Liver (tissue), 9 donors: Measurements from ENCODE around the gene EOGT. TPM values are rescaled to one million over a fixed set of nuclear protein-coding genes. Genes with fewer than 3 reads are reported as not detected.

Source experiments
- DNase-seq: peaks from one replicate; pipeline ENCODE4 v3.0.0-alpha.2; 2017; ENCODE audit warnings: low spot score
- H3K27ac ChIP-seq, 2 donors: one replicate each; pipeline ENCODE4 v1.7.0; 2013; ENCODE audit warnings: inconsistent platforms in 2 of 2, low read length in 2 of 2, control low read depth in 1 of 2, low read depth in 1 of 2, mild to moderate bottlenecking in 1 of 2
- H3K27me3 ChIP-seq, 4 donors: one replicate each; pipeline versions ENCODE4 v1.6.1 to v1.7.0; 2013; ENCODE audit warnings: low read length in 3 of 4, inconsistent platforms in 1 of 4, mild to moderate bottlenecking in 1 of 4, moderate library complexity in 1 of 4; ENCODE audit not compliant: control insufficient read depth in 4 of 4, insufficient read depth in 4 of 4
- H3K36me3 ChIP-seq, 4 donors: one replicate each; pipeline versions ENCODE4 v1.6.1 to v1.7.0; 2013; ENCODE audit warnings: low read length in 3 of 4, mild to moderate bottlenecking in 3 of 4, low read depth in 1 of 4, moderate library complexity in 1 of 4; ENCODE audit not compliant: control insufficient read depth in 4 of 4, insufficient read depth in 3 of 4
- H3K4me1 ChIP-seq, 4 donors: one replicate each; pipeline versions ENCODE4 v1.6.1 to v1.7.0; 2013; ENCODE audit warnings: low read length in 3 of 4, mild to moderate bottlenecking in 3 of 4, moderate library complexity in 1 of 4; ENCODE audit not compliant: control insufficient read depth in 4 of 4, insufficient read depth in 4 of 4
- H3K4me3 ChIP-seq, 3 donors: one replicate each; pipeline versions ENCODE4 v1.6.1 to v1.7.0; 2013; ENCODE audit warnings: low read length in 3 of 3, control low read depth in 1 of 3, low read depth in 1 of 3, mild to moderate bottlenecking in 1 of 3
- H3K9ac ChIP-seq, 2 donors: one replicate each; pipeline ENCODE4 v1.7.0; 2013; ENCODE audit warnings: low read length in 2 of 2, mild to moderate bottlenecking in 2 of 2, moderate library complexity in 2 of 2, control low read depth in 1 of 2, low read depth in 1 of 2
- H3K9me3 ChIP-seq, 4 donors: one replicate each; pipeline versions ENCODE4 v1.6.1 to v1.7.0; 2013; ENCODE audit warnings: low read length in 3 of 4; ENCODE audit not compliant: control insufficient read depth in 4 of 4
- EGR1 ChIP-seq, 2 donors: IDR thresholded peaks; 2 replicates each; pipeline ENCODE4 v1.6.1; 2016 to 2018; ENCODE audit warnings: antibody characterized with exemption in 2 of 2, low read depth in 2 of 2
- FOXA1 ChIP-seq: IDR thresholded peaks from 2 replicates; pipeline ENCODE4 v1.6.1; 2016; ENCODE audit warnings: antibody characterized with exemption
- FOXA2 ChIP-seq: IDR thresholded peaks from 2 replicates; pipeline ENCODE4 v1.6.1; 2016; ENCODE audit warnings: antibody characterized with exemption
- GABPA ChIP-seq, 2 donors: IDR thresholded peaks in 1 of 2; conservative IDR thresholded peaks in 1 of 2; 2 replicates each; pipeline ENCODE4 v1.6.1; 2016; ENCODE audit warnings: antibody characterized with exemption in 2 of 2, mild to moderate bottlenecking in 1 of 2, moderate library complexity in 1 of 2
- HNF4A ChIP-seq, 2 donors: conservative IDR thresholded peaks; 2 replicates each; pipeline ENCODE4 v1.6.1; 2016; ENCODE audit warnings: antibody characterized with exemption in 2 of 2, mild to moderate bottlenecking in 2 of 2
- HNF4G ChIP-seq: IDR thresholded peaks from 2 replicates; pipeline ENCODE4 v1.6.1; 2016; ENCODE audit warnings: antibody characterized with exemption
- JUND ChIP-seq, 2 donors: IDR thresholded peaks; 2 replicates each; pipeline ENCODE4 v1.6.1; 2016; ENCODE audit warnings: antibody characterized with exemption in 2 of 2
- NR2F2 ChIP-seq: IDR thresholded peaks from 2 replicates; pipeline ENCODE4 v1.6.1; 2016; ENCODE audit warnings: antibody characterized with exemption
- RAD21 ChIP-seq, 2 donors: IDR thresholded peaks; 2 replicates each; pipeline ENCODE4 v1.6.1; 2016; ENCODE audit warnings: antibody characterized with exemption in 2 of 2, mild to moderate bottlenecking in 2 of 2
- RXRA ChIP-seq, 2 donors: IDR thresholded peaks; 2 replicates each; pipeline ENCODE4 v1.6.1; 2017 to 2018; ENCODE audit warnings: antibody characterized with exemption in 2 of 2, mild to moderate bottlenecking in 1 of 2
- SP1 ChIP-seq: IDR thresholded peaks from 2 replicates; pipeline ENCODE4 v1.6.1; 2018; ENCODE audit warnings: antibody characterized with exemption, mild to moderate bottlenecking
- TAF1 ChIP-seq: conservative IDR thresholded peaks from 2 replicates; pipeline ENCODE4 v1.6.1; 2016; ENCODE audit warnings: antibody characterized with exemption, mild to moderate bottlenecking
- YY1 ChIP-seq: IDR thresholded peaks from 2 replicates; pipeline ENCODE4 v1.6.1; 2016; ENCODE audit warnings: antibody characterized with exemption, mild to moderate bottlenecking
- ZBTB33 ChIP-seq: IDR thresholded peaks from 2 replicates; pipeline ENCODE4 v1.6.1; 2016; ENCODE audit warnings: antibody characterized with exemption
- WGBS: extraction: QIAGEN DNeasy Blood & Tissue Kit; methylation state at CpG from one replicate; pipeline ENCODE4 v1.1.7; 2013; 5-methylcytosine and 5-hydroxymethylcytosine counted together
- polyA plus RNA-seq, 2 donors: library from polyadenylated mRNA; stranded (reverse) in 1 of 2; unstranded in 1 of 2; fragments of 200-250 nt in 1 of 2; fragments of >200 nt in 1 of 2; fragmentation: Nextera tagmentation in 1 of 2; extraction: Ambion mirVana in 1 of 2; gene quantifications; one replicate each; pipeline versions ENCODE4 v1.2.1 to v1.2.3, GENCODE V29; 2013 to 2015
- total RNA-seq, 2 donors: library from RNA; depleted of rRNA; stranded (reverse); fragments of >200 nt; gene quantifications; one replicate each; pipeline ENCODE4 v1.2.3, GENCODE V29; 2014
- TF ChIP-seq, protein P1 (sequence below): IDR thresholded peaks from 2 replicates; pipeline ENCODE4 v1.6.1; 2016; ENCODE audit warnings: antibody characterized with exemption
- TF ChIP-seq, protein P2 (sequence below): IDR thresholded peaks from 2 replicates; pipeline ENCODE4 v1.6.1; 2016; ENCODE audit warnings: antibody characterized with exemption, mild to moderate bottlenecking
- TF ChIP-seq, protein P3 (sequence below): IDR thresholded peaks from 2 replicates; pipeline ENCODE4 v1.6.1; 2016; ENCODE audit warnings: antibody characterized with exemption
- donor health status: healthy.
- donor health status: healthy.
- donor health status: healthy.
- donor health status: healthy.
- donor health status: healthy.

EOGT gene
- total and polyA plus RNA-seq, 4 donors: 2.6 to 7.5 (median 5.1) TPM

DNA sequence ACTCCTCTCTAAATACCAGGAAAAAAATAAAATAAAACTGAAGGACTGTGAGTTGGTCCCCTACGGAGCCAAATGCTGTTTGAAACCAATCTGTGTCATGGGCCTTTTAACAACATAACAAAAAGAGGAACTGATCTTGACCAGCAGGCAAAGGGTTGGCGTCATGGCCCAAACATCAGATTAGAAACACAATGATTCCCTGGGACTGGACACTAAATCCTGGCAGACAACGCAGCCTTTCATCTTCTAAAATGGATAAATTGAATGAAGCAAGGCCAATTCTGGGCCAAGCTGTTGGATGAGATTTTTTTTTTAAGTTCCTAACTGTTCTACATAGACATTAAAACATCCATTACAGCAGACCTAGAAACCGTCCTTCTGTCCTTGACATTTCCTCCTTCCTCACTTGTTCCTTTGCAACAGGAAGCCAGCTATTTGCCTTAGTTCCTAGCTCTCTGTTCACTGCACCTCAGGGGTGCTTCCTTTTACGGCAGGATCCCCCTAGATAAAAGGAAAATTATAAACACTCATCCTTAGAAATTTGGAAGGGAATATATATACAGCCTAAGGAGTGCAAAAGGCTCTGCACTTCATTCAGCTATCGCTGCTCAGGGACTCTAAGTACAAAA is 59.6 kb downstream of the EOGT start:
- peaks cover 0 to 5% (median 0%) of the 10 kb centered on the region in 4 donors for H3K27me3 ChIP-seq
- no peak for TF ChIP-seq TAF1
- TF ChIP-seq FOXA2: no peak
- DNase-seq: no peak
- WGBS: 75% methylated on average over 6 of the region's 6 CpGs
- no peaks in the 10 kb centered on the region for H3K4me1 ChIP-seq
- H3K9ac ChIP-seq: no peak overlapping the region
- no peaks in the 10 kb centered on the region for H3K9me3 ChIP-seq
- H3K27ac ChIP-seq: no peak overlapping the region
- H3K36me3 ChIP-seq: no peaks in the 10 kb centered on the region
- H3K4me3 ChIP-seq: no peak overlapping the region

GRCh38 chr3:68945225-68945624 is 68.3 kb downstream of the EOGT start:
- no peak overlapping the region for H3K4me3 ChIP-seq
- H3K9me3 ChIP-seq: no peaks in the 10 kb centered on the region
- peaks cover 0 to 3% (median 0%) of the 10 kb centered on the region in 4 donors for H3K4me1 ChIP-seq
- H3K27me3 ChIP-seq: peaks cover 0 to 5% (median 0%) of the 10 kb centered on the region in 4 donors
- WGBS: 94% methylated on average over 1 of the region's 1 CpG
- TF ChIP-seq EGR1 (IDR thresholded peaks at IDR 0.05; ENCODE audit: low read depth in 2 of 2): no peak
- TF ChIP-seq FOXA2: no peak
- TF ChIP-seq FOXA1: no peak
- H3K9ac ChIP-seq: no peak overlapping the region
- no peak for DNase-seq
- no peak overlapping the region for H3K27ac ChIP-seq
- H3K36me3 ChIP-seq: no peaks in the 10 kb centered on the region

DNA sequence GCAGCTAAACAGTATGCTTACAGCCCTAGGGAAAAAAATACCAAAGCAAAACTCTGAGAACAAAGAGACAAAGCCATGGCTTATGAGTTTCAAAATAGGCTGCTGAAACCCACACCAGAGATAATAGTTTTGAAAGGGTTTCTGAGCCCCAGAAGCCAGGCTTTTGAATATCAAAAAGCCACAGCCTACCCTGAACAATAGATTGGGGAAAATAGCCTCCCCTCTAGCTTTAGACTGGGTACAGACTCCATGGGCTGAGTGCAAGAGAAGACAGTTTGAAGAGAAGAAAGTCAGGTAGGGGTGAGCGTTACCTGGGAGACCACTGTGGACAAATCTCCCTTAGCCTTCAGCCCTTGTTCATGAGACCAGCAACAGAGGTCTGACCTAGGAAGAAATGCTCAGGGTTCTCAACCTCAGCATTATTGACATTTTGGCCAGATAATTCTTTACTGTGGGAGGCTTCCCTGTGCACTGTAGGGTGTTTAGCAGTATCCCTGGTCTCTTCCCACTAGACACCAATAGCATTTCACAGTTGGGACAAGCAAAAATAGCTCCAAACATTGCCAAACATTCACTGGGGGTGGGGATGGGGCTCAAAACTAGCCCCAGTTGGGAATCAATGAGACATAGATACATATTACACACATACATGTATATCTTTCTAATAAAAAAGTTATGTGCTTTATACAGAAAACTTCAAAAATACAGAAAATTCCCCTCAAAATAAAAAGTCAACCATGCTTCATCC is 69.6 kb downstream of the EOGT start:
- Histone ChIP-seq H3K4me1 (peaks cover 0 to 3% (median 0%) of the 10 kb centered on the region in 4 donors), H3K9me3 (no peaks in the 10 kb centered on the region), H3K27ac (no peak overlapping the region), H3K36me3 (no peaks in the 10 kb centered on the region), H3K4me3 (no peak overlapping the region), H3K9ac (no peak overlapping the region), H3K27me3 (peaks cover 0 to 5% (median 0%) of the 10 kb centered on the region in 4 donors)
- no peak for DNase-seq
- WGBS: 96% methylated on average over 1 of the region's 1 CpG
- TF ChIP-seq SP1 (no peak), HNF4G (no peak), FOXA1 (no peak), EGR1 (IDR thresholded peaks at IDR 0.05; ENCODE audit: low read depth in 2 of 2) (no peak), NR2F2 (no peak), ZBTB33 (no peak), RAD21 (IDR thresholded peaks at IDR 0.05) (no peak), JUND (IDR thresholded peaks at IDR 0.05) (no peak), RXRA (IDR thresholded peaks at IDR 0.05) (no peak), GABPA (IDR thresholded peaks at IDR 0.05 in 1 of 2, conservative IDR thresholded peaks at IDR 0.05 in 1 of 2) (no peak), YY1 (no peak), HNF4A (conservative IDR thresholded peaks at IDR 0.05) (no peak), FOXA2 (no peak), TAF1 (no peak)
- TF ChIP-seq, protein P1, sequence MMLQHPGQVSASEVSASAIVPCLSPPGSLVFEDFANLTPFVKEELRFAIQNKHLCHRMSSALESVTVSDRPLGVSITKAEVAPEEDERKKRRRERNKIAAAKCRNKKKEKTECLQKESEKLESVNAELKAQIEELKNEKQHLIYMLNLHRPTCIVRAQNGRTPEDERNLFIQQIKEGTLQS: no peak
- TF ChIP-seq, protein P2, sequence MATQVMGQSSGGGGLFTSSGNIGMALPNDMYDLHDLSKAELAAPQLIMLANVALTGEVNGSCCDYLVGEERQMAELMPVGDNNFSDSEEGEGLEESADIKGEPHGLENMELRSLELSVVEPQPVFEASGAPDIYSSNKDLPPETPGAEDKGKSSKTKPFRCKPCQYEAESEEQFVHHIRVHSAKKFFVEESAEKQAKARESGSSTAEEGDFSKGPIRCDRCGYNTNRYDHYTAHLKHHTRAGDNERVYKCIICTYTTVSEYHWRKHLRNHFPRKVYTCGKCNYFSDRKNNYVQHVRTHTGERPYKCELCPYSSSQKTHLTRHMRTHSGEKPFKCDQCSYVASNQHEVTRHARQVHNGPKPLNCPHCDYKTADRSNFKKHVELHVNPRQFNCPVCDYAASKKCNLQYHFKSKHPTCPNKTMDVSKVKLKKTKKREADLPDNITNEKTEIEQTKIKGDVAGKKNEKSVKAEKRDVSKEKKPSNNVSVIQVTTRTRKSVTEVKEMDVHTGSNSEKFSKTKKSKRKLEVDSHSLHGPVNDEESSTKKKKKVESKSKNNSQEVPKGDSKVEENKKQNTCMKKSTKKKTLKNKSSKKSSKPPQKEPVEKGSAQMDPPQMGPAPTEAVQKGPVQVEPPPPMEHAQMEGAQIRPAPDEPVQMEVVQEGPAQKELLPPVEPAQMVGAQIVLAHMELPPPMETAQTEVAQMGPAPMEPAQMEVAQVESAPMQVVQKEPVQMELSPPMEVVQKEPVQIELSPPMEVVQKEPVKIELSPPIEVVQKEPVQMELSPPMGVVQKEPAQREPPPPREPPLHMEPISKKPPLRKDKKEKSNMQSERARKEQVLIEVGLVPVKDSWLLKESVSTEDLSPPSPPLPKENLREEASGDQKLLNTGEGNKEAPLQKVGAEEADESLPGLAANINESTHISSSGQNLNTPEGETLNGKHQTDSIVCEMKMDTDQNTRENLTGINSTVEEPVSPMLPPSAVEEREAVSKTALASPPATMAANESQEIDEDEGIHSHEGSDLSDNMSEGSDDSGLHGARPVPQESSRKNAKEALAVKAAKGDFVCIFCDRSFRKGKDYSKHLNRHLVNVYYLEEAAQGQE: no peak
- TF ChIP-seq, protein P3, sequence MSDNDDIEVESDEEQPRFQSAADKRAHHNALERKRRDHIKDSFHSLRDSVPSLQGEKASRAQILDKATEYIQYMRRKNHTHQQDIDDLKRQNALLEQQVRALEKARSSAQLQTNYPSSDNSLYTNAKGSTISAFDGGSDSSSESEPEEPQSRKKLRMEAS: no peak
